ENCODE data around the gene ABHD12. TPM values are rescaled to one million over a fixed set of nuclear protein-coding genes. Genes with fewer than 3 reads are reported as not detected.

ABHD12 gene
- total RNA-seq, 4 donors from 2014 or later, result 11.9 to 18.4 (median 13.8) TPM

- Histone ChIP-seq H3K36me3 (no peaks in the 10 kb centered on the region), H3K9me3 (no peaks in the 10 kb centered on the region), H3K27ac (no peak overlapping the region), H3K4me1 (no peaks in the 10 kb centered on the region), H3K27me3 (no peaks in the 10 kb centered on the region), H3K4me3 (no peak overlapping the region)
- in situ Hi-C loops (cut with MboI; ENCODE audit: low sequenced_read_pairs in 4 of 4) (no loop called here), intact Hi-C loops (cut with DNase I; ENCODE audit: low total_unique reads) (no loop called here)
- ATAC-seq (no peak), DNase-seq (no peak)
- TF ChIP-seq POLR2A (IDR thresholded peaks at IDR 0.05), result no peak
- TF ChIP-seq, protein P1, sequence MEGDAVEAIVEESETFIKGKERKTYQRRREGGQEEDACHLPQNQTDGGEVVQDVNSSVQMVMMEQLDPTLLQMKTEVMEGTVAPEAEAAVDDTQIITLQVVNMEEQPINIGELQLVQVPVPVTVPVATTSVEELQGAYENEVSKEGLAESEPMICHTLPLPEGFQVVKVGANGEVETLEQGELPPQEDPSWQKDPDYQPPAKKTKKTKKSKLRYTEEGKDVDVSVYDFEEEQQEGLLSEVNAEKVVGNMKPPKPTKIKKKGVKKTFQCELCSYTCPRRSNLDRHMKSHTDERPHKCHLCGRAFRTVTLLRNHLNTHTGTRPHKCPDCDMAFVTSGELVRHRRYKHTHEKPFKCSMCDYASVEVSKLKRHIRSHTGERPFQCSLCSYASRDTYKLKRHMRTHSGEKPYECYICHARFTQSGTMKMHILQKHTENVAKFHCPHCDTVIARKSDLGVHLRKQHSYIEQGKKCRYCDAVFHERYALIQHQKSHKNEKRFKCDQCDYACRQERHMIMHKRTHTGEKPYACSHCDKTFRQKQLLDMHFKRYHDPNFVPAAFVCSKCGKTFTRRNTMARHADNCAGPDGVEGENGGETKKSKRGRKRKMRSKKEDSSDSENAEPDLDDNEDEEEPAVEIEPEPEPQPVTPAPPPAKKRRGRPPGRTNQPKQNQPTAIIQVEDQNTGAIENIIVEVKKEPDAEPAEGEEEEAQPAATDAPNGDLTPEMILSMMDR (IDR thresholded peaks at IDR 0.05 in 4 of 5, conservative IDR thresholded peaks at IDR 0.05 in 1 of 5), result no peak
Observed at GRCh38 chr20:25319241-25320034, 71.2 kb downstream of the ABHD12 start.

DNA sequence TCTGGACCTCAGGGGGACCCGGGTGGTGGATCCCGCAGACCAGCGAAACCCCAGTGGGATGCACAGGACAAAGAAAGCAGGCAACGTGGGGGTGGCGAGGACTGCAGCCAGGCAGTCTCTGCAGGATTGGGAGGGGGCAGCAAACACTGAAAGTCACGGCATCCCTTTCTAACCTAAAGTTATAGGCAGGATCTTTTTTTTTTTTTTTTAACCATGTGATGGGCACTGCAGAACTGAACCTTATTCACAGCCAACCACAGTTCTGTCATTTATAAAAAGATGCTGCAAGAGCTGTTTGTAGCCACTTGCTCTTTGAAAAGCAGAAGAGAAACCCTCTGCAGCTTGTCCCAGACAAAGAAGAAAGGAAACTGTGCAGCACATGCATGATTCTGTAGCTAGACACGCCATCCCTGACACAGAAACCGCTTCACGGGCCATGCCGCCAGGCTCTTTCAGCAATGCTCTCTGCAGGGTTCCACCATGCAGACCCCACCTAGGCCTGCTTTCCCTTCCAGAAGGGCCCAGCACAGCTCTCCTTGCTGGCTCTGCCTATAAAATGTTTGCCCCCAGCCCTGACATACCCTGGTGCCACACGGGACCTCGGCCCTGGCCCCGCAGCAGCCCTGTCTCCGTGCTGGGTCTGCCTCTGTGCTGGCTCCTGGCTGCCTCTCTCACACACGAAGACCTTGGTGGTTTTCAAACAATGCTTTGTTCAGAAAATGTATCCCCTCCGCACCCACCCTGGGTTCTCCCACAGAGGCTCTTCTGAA is 72.0 kb downstream of the ABHD12 start:
- intact Hi-C loops (cut with DNase I; ENCODE audit: low total_unique reads) (no loop called here), in situ Hi-C loops (cut with MboI; ENCODE audit: low sequenced_read_pairs in 4 of 4) (no loop called here)
- TF ChIP-seq, protein P1 (IDR thresholded peaks at IDR 0.05 in 4 of 5, conservative IDR thresholded peaks at IDR 0.05 in 1 of 5), result no peak
- no peak for TF ChIP-seq POLR2A (IDR thresholded peaks at IDR 0.05)
- Histone ChIP-seq H3K4me1 (no peaks in the 10 kb centered on the region), H3K27me3 (no peaks in the 10 kb centered on the region), H3K27ac (no peak overlapping the region), H3K36me3 (no peaks in the 10 kb centered on the region), H3K9me3 (no peaks in the 10 kb centered on the region), H3K4me3 (no peak overlapping the region)
- DNase-seq (no peak), ATAC-seq (no peak)

DNA sequence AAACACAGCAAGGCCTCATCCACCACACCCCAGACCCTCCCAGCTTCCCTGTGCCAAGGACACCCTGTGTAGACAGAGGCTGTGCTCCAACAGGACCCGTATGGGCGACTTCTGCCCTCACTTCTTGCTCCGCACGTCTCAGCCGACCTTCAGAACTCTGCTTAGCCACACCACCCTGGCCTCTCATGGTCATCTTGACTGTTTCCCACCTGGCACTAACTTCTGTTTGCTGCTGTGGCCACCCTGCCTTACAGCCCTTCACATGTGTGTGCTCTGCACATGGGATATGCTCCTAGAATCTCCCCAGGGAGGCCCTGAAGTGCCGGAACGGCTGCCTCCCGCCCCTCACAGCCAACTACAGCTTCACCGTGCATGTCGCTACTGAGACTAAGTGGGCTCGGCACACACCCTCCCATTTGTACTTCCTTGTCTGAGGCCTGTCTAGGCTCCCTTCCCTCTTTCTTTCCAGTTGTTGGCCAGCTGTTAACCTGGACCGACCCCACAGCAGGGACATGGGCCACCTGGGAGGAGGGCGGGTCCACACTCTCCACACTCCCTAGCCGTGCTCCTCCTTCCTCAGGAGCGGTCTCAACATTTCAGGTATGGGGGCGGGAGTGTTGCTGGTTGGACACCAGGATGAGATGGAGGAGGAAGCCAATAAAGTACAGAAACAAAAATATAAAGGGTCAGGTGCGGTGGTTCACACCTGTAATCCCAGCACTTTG is 73.1 kb downstream of the ABHD12 start:
- H3K27me3 ChIP-seq, result no peaks in the 10 kb centered on the region
- no peaks in the 10 kb centered on the region for H3K36me3 ChIP-seq
- intact Hi-C loops (cut with DNase I; ENCODE audit: low total_unique reads) (no loop called here), in situ Hi-C loops (cut with MboI; ENCODE audit: low sequenced_read_pairs in 4 of 4) (no loop called here)
- H3K9me3 ChIP-seq, result no peaks in the 10 kb centered on the region
- H3K27ac ChIP-seq, result no peak overlapping the region
- ATAC-seq (no peak), DNase-seq (no peak)
- no peak overlapping the region for H3K4me3 ChIP-seq
- no peak for TF ChIP-seq POLR2A (IDR thresholded peaks at IDR 0.05)
- TF ChIP-seq, protein P1 (IDR thresholded peaks at IDR 0.05 in 4 of 5, conservative IDR thresholded peaks at IDR 0.05 in 1 of 5), result no peak
- no peaks in the 10 kb centered on the region for H3K4me1 ChIP-seq

DNA sequence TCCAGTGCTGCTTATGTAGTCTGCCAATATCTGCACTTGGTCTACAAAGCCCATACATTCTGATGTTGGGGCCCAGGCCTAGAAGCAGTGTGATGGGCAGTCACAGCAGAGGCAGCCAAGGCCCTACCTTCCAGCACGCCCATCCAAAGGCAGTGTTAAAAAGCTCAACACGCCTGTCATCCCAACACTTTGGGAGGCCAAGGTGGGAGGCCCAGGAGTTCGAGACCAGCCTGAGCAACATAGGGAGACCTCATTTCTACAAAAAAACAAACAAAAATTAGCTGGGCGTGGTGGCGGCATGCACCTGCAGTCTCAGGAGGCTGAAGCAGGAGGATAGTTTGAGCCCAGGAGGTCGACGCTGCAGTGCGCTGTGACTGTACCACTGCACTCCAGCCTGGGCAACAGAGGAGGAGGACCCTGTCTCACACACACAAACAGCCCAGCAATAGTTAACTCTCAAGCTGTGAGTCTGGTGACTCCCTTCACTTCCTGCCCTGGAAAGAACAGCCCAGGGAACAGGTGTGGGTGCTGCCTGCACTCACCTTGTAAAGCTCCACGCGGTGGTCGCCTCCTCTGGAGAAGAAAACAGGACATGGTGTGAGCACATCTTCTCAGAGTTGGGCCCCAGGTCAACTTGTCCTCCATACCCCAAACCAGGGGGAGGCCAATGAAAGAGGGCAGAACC is 74.0 kb downstream of the ABHD12 start:
- in situ Hi-C loops (cut with MboI; ENCODE audit: low sequenced_read_pairs in 4 of 4), result no loop called here

More for the DNA sequence above, 74.0 kb downstream of the ABHD12 start:
- no peak for DNase-seq
- H3K27me3 ChIP-seq, result no peaks in the 10 kb centered on the region
- intact Hi-C loops (cut with DNase I; ENCODE audit: low total_unique reads), result no loop called here
- TF ChIP-seq, protein P1 (IDR thresholded peaks at IDR 0.05 in 4 of 5, conservative IDR thresholded peaks at IDR 0.05 in 1 of 5), result no peak
- TF ChIP-seq POLR2A (IDR thresholded peaks at IDR 0.05), result no peak
- no peaks in the 10 kb centered on the region for H3K9me3 ChIP-seq
- H3K27ac ChIP-seq, result no peak overlapping the region
- peaks cover 0 to under 1% of the 10 kb centered on the region in 2 donors for H3K4me1 ChIP-seq
- no peak overlapping the region for H3K4me3 ChIP-seq
- no peaks in the 10 kb centered on the region for H3K36me3 ChIP-seq
- ATAC-seq, result no peak
